MCF 10A (cell line): ENCODE measurements around the gene ATP5F1A. TPM values are rescaled to one million over a fixed set of nuclear protein-coding genes. Genes with fewer than 3 reads are reported as not detected.
"Not testable (repeated sequence)": the region's sequence is repeated elsewhere in the genome, so short reads cannot be mapped to it uniquely, and the experiment has no call there.

ENCODE experiments used
- BruUV-seq: library from RNA; stranded (reverse); fragments of 400-500 nt; replicated peaks from 2 replicates; lab custom pipeline; 2021; lab: Mats Ljungman, UMichigan
- CTCF ChIA-PET: fragments of 300-600 bp; sonication (Branson Sonifier 250); formaldehyde crosslinking; extraction: SDS; loops from one replicate; lab custom pipeline; 2021; ENCODE audit warnings: antibody characterized with exemption, inconsistent platforms; lab: Yijun Ruan, JAX
- POLR2A ChIA-PET: fragments of 300-600, 350-650 bp; sonication (Branson Sonifier 250); formaldehyde crosslinking; extraction: SDS; loops from one replicate; lab custom pipeline; 2020; ENCODE audit warnings: antibody characterized with exemption, inconsistent platforms; lab: Yijun Ruan, JAX
- DNase-seq: peaks from one replicate; pipeline ENCODE4 v3.0.0-alpha.2; 2018; ENCODE audit not compliant: unreplicated experiment
- H3K27ac Mint-ChIP-seq: one replicate; pipeline ENCODE4 v1.8.0; 2022; ENCODE audit warnings: mild to moderate bottlenecking, low read depth, mixed read lengths; ENCODE audit not compliant: unreplicated experiment
- H3K27me3 Mint-ChIP-seq: one replicate; pipeline ENCODE4 v1.8.0; 2022; ENCODE audit warnings: mixed read lengths; ENCODE audit not compliant: insufficient read depth, unreplicated experiment
- H3K36me3 Mint-ChIP-seq: one replicate; pipeline ENCODE4 v1.8.0; 2022; ENCODE audit warnings: mild to moderate bottlenecking, moderate library complexity, mixed read lengths; ENCODE audit not compliant: insufficient read depth, unreplicated experiment
- H3K4me1 Mint-ChIP-seq: one replicate; pipeline ENCODE4 v1.8.0; 2022; ENCODE audit warnings: mixed read lengths; ENCODE audit not compliant: insufficient read depth, unreplicated experiment
- H3K4me3 Mint-ChIP-seq: one replicate; pipeline ENCODE4 v1.8.0; 2022; ENCODE audit warnings: mild to moderate bottlenecking, moderate library complexity, mixed read lengths; ENCODE audit not compliant: unreplicated experiment
- H3K9me3 Mint-ChIP-seq: one replicate; pipeline ENCODE4 v1.8.0; 2022; ENCODE audit warnings: mixed read lengths; ENCODE audit not compliant: unreplicated experiment
- CTCF ChIP-seq: fragments of 200-600 bp; IDR thresholded peaks from one replicate; pipeline ENCODE4 v1.8.0; 2022; ENCODE audit warnings: antibody characterized with exemption, mild to moderate bottlenecking; ENCODE audit not compliant: unreplicated experiment
- intact Hi-C: fragments of 100-400 bp; cut with micrococcal nuclease; formaldehyde crosslinking; loops from 2 replicates; pipeline ENCODE4 v1.14.1; 2022
- total RNA-seq: library from RNA; stranded (reverse); gene quantifications from 2 replicates; pipeline ENCODE4 v1.2.3, GENCODE V29; 2022

ATP5F1A gene
- total RNA-seq, 1 experiment from 2014 or later, result 458 TPM

DNA sequence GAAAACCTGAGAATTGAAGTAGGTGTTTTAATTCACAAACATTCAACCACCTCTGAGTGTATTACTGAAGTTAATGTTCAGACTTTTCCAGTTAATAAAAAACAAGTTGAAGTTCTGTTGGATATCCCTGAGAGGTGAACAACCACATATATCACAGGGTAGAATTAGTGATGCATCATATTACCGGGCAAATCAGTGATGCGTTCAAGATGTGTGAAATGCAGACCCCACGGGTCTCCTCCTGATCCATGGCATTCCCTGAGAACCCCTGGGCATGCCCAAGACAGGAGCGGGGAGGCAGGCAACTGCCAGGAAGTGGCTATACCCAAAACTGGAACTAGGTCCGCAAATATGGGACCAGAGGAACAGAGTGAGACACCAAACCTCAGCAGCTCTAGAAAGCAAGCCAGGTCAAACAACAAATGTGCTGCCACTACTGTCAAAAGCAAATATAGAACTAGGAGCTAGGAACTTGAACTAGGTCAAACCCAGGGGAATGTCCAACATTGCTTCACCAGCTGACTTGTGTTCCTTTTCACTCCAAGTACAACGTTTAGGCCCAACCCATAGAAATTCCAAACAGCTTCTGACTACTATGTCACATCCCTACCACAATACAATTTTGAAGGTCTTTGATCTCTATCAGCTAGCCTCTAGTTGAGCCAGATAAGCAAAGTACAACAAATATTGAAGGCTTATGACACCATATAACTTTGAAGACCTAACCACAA is 46.2 kb downstream of the ATP5F1A start:
- H3K4me1 Mint-ChIP-seq, result peaks cover 37% of the 10 kb centered on the region
- H3K36me3 Mint-ChIP-seq, result no peaks in the 10 kb centered on the region
- H3K4me3 Mint-ChIP-seq, result no peak overlapping the region
- peak; percentile 52 for DNase-seq
- no peaks in the 10 kb centered on the region for H3K9me3 Mint-ChIP-seq
- ChIA-PET POLR2A (interaction anchor here (0.7 to 2.5 kb wide), 8 partner anchors 12 to 47 kb away, joined by 3 to 17 read pairs (median 4); no protein-coding TSS in a partner anchor), CTCF (no interaction called here)
- intact Hi-C loops, result no loop called here
- no peaks in the 10 kb centered on the region for H3K27me3 Mint-ChIP-seq
- H3K27ac Mint-ChIP-seq, result peak overlapping the region; percentile 91
- BruUV-seq, result TSS peak; percentile 31
- TF ChIP-seq CTCF, result no peak

DNA sequence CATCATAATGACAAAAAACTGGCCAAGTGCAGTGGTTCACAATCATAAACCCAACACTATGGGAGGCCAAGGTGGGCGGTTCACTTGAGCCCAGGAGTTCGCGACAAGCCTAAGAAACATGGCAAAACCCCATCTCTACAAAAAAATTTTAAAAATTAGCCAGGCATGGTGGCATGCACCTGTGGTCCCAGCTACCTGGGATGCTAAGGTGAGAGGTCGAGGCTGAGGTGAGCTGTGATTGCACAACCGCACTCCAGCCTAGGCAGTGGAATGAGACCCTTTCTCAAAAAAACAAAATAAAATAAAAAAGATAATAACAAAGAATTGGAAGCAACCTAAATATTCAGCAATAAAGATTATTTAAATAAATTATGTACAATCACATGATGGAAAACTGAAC is 47.8 kb downstream of the ATP5F1A start:
- no peak for TF ChIP-seq CTCF
- no peaks in the 10 kb centered on the region for H3K27me3 Mint-ChIP-seq
- peaks cover 27% of the 10 kb centered on the region for H3K4me1 Mint-ChIP-seq
- no peaks in the 10 kb centered on the region for H3K9me3 Mint-ChIP-seq
- no peak overlapping the region for H3K4me3 Mint-ChIP-seq
- CTCF ChIA-PET, result no interaction called here
- POLR2A ChIA-PET, result interaction anchor here (1.0 to 1.8 kb wide), 2 partner anchors 16 to 18 kb away, joined by 3 to 5 read pairs; no protein-coding TSS in a partner anchor
- H3K36me3 Mint-ChIP-seq, result peaks cover 3% of the 10 kb centered on the region
- no peak for DNase-seq
- no peak overlapping the region for H3K27ac Mint-ChIP-seq
- intact Hi-C loops, result no loop called here
- no TSS peak for BruUV-seq

DNA sequence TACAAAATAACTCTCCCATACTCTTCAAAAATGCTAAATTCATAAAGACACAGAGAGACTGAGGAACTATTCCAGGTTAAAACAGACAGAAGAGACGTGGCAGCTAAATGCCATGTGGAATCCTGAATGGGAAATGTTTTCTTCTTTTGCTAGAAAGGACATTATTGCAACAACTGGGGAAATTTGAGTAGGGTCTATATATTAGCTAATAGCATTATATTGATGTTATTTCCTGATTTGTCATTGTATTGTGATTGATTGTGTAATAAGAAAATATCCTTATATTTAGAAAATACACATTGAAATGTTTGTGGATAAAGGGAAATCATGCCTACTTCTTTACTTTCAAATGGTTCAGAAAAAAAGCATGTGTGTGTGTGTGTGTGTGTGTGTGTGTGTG is 49.5 kb downstream of the ATP5F1A start:
- H3K9me3 Mint-ChIP-seq, result no peaks in the 10 kb centered on the region
- H3K27ac Mint-ChIP-seq, result no peak overlapping the region
- DNase-seq, result no peak
- ChIA-PET CTCF (interaction anchor here (0.7 kb wide), 2 partner anchors 70 to 780 kb away, joined by 3 to 4 read pairs; no protein-coding TSS in a partner anchor), POLR2A (no interaction called here)
- no peaks in the 10 kb centered on the region for H3K27me3 Mint-ChIP-seq
- no peak overlapping the region for H3K4me3 Mint-ChIP-seq
- no TSS peak for BruUV-seq
- intact Hi-C loops, result no loop called here
- H3K4me1 Mint-ChIP-seq, result peaks cover 27% of the 10 kb centered on the region
- TF ChIP-seq CTCF, result no peak
- peaks cover 7% of the 10 kb centered on the region for H3K36me3 Mint-ChIP-seq

- peaks cover 28% of the 10 kb centered on the region for H3K4me1 Mint-ChIP-seq
- H3K36me3 Mint-ChIP-seq, H3K27me3 Mint-ChIP-seq, DNase-seq, H3K4me3 Mint-ChIP-seq, POLR2A ChIA-PET, intact Hi-C loops, H3K9me3 Mint-ChIP-seq, H3K27ac Mint-ChIP-seq, BruUV-seq: not testable (repeated sequence)
- CTCF ChIA-PET, result interaction anchor here (0.6 to 0.9 kb wide), 3 partner anchors 28 to 166 kb away, joined by 3 to 4 read pairs (median 3); no protein-coding TSS in a partner anchor
Measured at GRCh38 chr18:46047369-46047768, 50.7 kb downstream of the ATP5F1A start.
